ENCODE data around the gene C3orf70. TPM values are rescaled to one million over a fixed set of nuclear protein-coding genes. Genes with fewer than 3 reads are reported as not detected.

C3orf70 gene
- total RNA-seq: under 1 TPM; 0.22 to 0.90 (median 0.37) TPM
- polyA plus RNA-seq: under 1 TPM; 0.27 to 0.45 TPM

- no peak for FAIRE-seq
- Histone ChIP-seq H3K4me3 (peak within 1 kb of the TSS; percentile 37 to 62 (median 50)), H3K27ac (no peak within 1 kb of the TSS), H3K4me1 (peaks cover 0 to 3% (median 0%) of the 10 kb centered on the region in 3 donors), H3K36me3 (no peaks in the 10 kb centered on the region), H3K9me3 (no peaks in the 10 kb centered on the region), H3K27me3 (peaks cover 0 to 28% (median 5%) of the 10 kb centered on the region in 4 donors)
- WGBS, 2 donors: 1 to 2% methylated on average over 74 to 113 of the region's 113 CpGs
- peak in 5 of 6 donors; percentile 20 to 76 (median 56) for DNase-seq
- intact Hi-C loops (cut with DNase I): no loop called here
- TF ChIP-seq CTCF (IDR thresholded peaks at IDR 0.05): no peak
- ATAC-seq: peak; percentile 54 to 84 (median 78)
Measured at GRCh38 chr3:185152410-185153170, at the start of gene C3orf70. TSS of gene C3orf70 (minus strand) at chr3:185153060. CDS start at chr3:185152823, 237 bp downstream.

GRCh38 chr3:185200639-185201038 lies 47.8 kb upstream of the C3orf70 start:
- DNase-seq (no peak), FAIRE-seq (no peak), ATAC-seq (no peak)
- H3K36me3 ChIP-seq: peaks cover 0 to 3% (median 3%) of the 10 kb centered on the region in 3 donors
- no peaks in the 10 kb centered on the region for H3K4me1 ChIP-seq
- intact Hi-C loops (cut with DNase I): no loop called here
- H3K4me3 ChIP-seq: no peak overlapping the region
- WGBS, 2 donors: 70 to 76% methylated on average over 5 of the region's 5 CpGs
- no peak for TF ChIP-seq CTCF (IDR thresholded peaks at IDR 0.05)
- H3K27me3 ChIP-seq: no peaks in the 10 kb centered on the region
- no peak overlapping the region for H3K27ac ChIP-seq
- no peaks in the 10 kb centered on the region for H3K9me3 ChIP-seq

GRCh38 chr3:185199671-185200070 lies 46.8 kb upstream of the C3orf70 start:
- ATAC-seq: no peak
- FAIRE-seq: no peak
- H3K4me1 ChIP-seq: no peaks in the 10 kb centered on the region
- TF ChIP-seq CTCF (IDR thresholded peaks at IDR 0.05): no peak
- H3K9me3 ChIP-seq: no peaks in the 10 kb centered on the region
- intact Hi-C loops (cut with DNase I): no loop called here
- no peak overlapping the region for H3K4me3 ChIP-seq
- 91 to 95% methylated on average over 5 of the region's 5 CpGs for WGBS, 2 donors
- DNase-seq: no peak
- H3K36me3 ChIP-seq: peaks cover 0 to 3% (median 3%) of the 10 kb centered on the region in 3 donors
- no peaks in the 10 kb centered on the region for H3K27me3 ChIP-seq
- no peak overlapping the region for H3K27ac ChIP-seq

GRCh38 chr3:185199206-185199605 lies 46.3 kb upstream of the C3orf70 start:
- WGBS, 2 donors: 96% methylated on average over 4 of the region's 4 CpGs
- Histone ChIP-seq H3K36me3 (peaks cover 0 to 3% (median 1%) of the 10 kb centered on the region in 3 donors), H3K27me3 (no peaks in the 10 kb centered on the region), H3K4me3 (no peak overlapping the region), H3K27ac (no peak overlapping the region), H3K9me3 (no peaks in the 10 kb centered on the region), H3K4me1 (no peaks in the 10 kb centered on the region)
- intact Hi-C loops (cut with DNase I): no loop called here
- DNase-seq: no peak
- no peak for ATAC-seq
- no peak for FAIRE-seq
- TF ChIP-seq CTCF (IDR thresholded peaks at IDR 0.05): no peak

GRCh38 chr3:185197068-185197467 lies 44.2 kb upstream of the C3orf70 start:
- Histone ChIP-seq H3K36me3 (peaks cover 0 to 3% (median 0%) of the 10 kb centered on the region in 3 donors), H3K27me3 (no peaks in the 10 kb centered on the region), H3K27ac (no peak overlapping the region), H3K4me3 (no peak overlapping the region), H3K4me1 (no peaks in the 10 kb centered on the region), H3K9me3 (no peaks in the 10 kb centered on the region)
- 95% methylated on average over 2 of the region's 2 CpGs for WGBS, 2 donors
- TF ChIP-seq CTCF (IDR thresholded peaks at IDR 0.05): no peak
- ATAC-seq (no peak), FAIRE-seq (no peak), DNase-seq (no peak)
- intact Hi-C loops (cut with DNase I): no loop called here
